ENCODE results near the gene SLC26A6. TPM values are rescaled to one million over a fixed set of nuclear protein-coding genes. Genes with fewer than 3 reads are reported as not detected.

SLC26A6 gene
- total and polyA plus RNA-seq, 2 of the 13 experiments (the other 11 are each of a cell fraction or from before 2014, with no cell fraction given): 40.7 to 184 TPM

DNA sequence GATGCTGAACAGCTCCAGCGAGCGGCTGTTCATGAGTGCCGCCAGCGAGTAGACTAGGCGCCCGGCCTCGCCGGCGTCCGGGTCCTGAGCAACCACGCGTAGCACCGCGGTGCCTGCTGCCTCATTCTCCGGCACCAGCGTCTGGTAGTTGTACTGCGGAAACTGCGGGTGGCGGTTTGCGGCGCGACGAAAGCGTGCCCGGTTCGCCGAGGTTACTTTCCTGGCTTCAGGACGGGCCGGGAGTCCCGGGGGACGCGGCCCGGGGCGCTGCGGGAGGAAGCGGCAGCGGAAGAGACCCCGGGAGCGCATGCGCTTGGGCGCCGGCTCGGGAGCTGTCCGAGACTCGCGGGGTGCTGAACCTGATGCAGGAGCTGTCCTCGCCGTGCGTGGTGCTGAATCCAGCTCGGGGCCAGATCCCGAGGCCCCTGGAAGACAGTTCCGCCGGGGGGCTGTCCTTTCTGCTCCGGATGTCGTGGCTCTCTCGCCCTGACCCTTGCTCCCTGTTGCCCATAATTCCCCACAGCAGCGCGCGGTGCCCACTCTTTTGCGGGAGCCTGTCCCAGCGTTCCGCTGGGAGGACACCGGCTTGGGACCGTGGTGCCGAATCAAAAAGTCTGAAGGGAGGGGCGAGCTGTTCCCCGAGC is 26.4 kb upstream of the SLC26A6 start (continued):
- TF ChIP-seq, protein P1, sequence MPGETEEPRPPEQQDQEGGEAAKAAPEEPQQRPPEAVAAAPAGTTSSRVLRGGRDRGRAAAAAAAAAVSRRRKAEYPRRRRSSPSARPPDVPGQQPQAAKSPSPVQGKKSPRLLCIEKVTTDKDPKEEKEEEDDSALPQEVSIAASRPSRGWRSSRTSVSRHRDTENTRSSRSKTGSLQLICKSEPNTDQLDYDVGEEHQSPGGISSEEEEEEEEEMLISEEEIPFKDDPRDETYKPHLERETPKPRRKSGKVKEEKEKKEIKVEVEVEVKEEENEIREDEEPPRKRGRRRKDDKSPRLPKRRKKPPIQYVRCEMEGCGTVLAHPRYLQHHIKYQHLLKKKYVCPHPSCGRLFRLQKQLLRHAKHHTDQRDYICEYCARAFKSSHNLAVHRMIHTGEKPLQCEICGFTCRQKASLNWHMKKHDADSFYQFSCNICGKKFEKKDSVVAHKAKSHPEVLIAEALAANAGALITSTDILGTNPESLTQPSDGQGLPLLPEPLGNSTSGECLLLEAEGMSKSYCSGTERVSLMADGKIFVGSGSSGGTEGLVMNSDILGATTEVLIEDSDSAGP (CRISPR knock-in tag; IDR thresholded peaks at IDR 0.05; ENCODE audit: borderline replicate concordance): peak; percentile 96
- TF ChIP-seq HCFC1 (IDR thresholded peaks at IDR 0.05; ENCODE audit: low read depth, low read length): peak; percentile 31; the same call in 1 of the 2 replicates
- no peak for TF ChIP-seq FOXP1 (IDR thresholded peaks at IDR 0.05)
- peak; percentile 87 for TF ChIP-seq FOXP1 (CRISPR knock-in tag; IDR thresholded peaks at IDR 0.05)
- TF ChIP-seq NBN (conservative IDR thresholded peaks at IDR 0.05): no peak
- TF ChIP-seq, protein P2, sequence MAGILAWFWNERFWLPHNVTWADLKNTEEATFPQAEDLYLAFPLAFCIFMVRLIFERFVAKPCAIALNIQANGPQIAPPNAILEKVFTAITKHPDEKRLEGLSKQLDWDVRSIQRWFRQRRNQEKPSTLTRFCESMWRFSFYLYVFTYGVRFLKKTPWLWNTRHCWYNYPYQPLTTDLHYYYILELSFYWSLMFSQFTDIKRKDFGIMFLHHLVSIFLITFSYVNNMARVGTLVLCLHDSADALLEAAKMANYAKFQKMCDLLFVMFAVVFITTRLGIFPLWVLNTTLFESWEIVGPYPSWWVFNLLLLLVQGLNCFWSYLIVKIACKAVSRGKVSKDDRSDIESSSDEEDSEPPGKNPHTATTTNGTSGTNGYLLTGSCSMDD (CRISPR knock-in tag; IDR thresholded peaks at IDR 0.05): peak; percentile 100
- TF ChIP-seq ZNF383 (CRISPR knock-in tag; IDR thresholded peaks at IDR 0.05; ENCODE audit: borderline replicate concordance): 0 out of 2 replicates have a peak, but pooled peaks have one; percentile 75
- peak; percentile 86 for TF ChIP-seq ZMYM3 (CRISPR knock-in tag; IDR thresholded peaks at IDR 0.05)
- TF ChIP-seq ZNF607 (CRISPR knock-in tag; IDR thresholded peaks at IDR 0.05; ENCODE audit: borderline replicate concordance): peak; percentile 100
- TF ChIP-seq, protein P3, sequence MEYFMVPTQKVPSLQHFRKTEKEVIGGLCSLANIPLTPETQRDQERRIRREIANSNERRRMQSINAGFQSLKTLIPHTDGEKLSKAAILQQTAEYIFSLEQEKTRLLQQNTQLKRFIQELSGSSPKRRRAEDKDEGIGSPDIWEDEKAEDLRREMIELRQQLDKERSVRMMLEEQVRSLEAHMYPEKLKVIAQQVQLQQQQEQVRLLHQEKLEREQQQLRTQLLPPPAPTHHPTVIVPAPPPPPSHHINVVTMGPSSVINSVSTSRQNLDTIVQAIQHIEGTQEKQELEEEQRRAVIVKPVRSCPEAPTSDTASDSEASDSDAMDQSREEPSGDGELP (IDR thresholded peaks at IDR 0.05; ENCODE audit: borderline replicate concordance, low read depth): no peak
- TF ChIP-seq ZFP36 (IDR thresholded peaks at IDR 0.05; ENCODE audit: borderline replicate concordance, low read depth, low read length, partially characterized antibody): no peak
- peak; percentile 100 for TF ChIP-seq ZNF839 (CRISPR knock-in tag; IDR thresholded peaks at IDR 0.05; ENCODE audit: borderline replicate concordance)
- TF ChIP-seq, protein P4, sequence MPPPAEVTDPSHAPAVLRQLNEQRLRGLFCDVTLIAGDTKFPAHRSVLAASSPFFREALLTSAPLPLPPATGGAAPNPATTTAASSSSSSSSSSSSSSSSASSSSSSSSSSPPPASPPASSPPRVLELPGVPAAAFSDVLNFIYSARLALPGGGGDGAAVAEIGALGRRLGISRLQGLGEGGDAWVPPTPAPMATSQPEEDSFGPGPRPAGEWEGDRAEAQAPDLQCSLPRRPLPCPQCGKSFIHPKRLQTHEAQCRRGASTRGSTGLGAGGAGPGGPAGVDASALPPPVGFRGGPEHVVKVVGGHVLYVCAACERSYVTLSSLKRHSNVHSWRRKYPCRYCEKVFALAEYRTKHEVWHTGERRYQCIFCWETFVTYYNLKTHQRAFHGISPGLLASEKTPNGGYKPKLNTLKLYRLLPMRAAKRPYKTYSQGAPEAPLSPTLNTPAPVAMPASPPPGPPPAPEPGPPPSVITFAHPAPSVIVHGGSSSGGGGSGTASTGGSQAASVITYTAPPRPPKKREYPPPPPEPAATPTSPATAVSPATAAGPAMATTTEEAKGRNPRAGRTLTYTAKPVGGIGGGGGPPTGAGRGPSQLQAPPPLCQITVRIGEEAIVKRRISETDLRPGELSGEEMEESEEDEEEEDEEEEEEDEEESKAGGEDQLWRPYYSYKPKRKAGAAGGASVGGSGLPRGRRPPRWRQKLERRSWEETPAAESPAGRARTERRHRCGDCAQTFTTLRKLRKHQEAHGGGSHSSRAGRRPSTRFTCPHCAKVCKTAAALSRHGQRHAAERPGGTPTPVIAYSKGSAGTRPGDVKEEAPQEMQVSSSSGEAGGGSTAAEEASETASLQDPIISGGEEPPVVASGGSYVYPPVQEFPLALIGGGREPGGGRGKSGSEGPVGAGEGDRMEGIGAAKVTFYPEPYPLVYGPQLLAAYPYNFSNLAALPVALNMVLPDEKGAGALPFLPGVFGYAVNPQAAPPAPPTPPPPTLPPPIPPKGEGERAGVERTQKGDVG (CRISPR knock-in tag; IDR thresholded peaks at IDR 0.05; ENCODE audit: borderline replicate concordance): peak; percentile 100
- no peak for TF ChIP-seq MATR3 (CRISPR knock-in tag; IDR thresholded peaks at IDR 0.05)
- TF ChIP-seq, protein P5, sequence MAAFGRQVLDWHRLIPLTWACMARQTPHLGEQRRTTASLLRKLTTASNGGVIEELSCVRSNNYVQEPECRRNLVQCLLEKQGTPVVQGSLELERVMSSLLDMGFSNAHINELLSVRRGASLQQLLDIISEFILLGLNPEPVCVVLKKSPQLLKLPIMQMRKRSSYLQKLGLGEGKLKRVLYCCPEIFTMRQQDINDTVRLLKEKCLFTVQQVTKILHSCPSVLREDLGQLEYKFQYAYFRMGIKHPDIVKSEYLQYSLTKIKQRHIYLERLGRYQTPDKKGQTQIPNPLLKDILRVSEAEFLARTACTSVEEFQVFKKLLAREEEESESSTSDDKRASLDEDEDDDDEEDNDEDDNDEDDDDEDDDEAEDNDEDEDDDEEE (CRISPR knock-in tag; IDR thresholded peaks at IDR 0.05): peak; percentile 100
- TF ChIP-seq, protein P6, sequence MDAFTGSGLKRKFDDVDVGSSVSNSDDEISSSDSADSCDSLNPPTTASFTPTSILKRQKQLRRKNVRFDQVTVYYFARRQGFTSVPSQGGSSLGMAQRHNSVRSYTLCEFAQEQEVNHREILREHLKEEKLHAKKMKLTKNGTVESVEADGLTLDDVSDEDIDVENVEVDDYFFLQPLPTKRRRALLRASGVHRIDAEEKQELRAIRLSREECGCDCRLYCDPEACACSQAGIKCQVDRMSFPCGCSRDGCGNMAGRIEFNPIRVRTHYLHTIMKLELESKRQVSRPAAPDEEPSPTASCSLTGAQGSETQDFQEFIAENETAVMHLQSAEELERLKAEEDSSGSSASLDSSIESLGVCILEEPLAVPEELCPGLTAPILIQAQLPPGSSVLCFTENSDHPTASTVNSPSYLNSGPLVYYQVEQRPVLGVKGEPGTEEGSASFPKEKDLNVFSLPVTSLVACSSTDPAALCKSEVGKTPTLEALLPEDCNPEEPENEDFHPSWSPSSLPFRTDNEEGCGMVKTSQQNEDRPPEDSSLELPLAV (CRISPR knock-in tag; conservative IDR thresholded peaks at IDR 0.05; ENCODE audit: low read depth): peak; percentile 100
- TF ChIP-seq SNAPC2 (CRISPR knock-in tag; IDR thresholded peaks at IDR 0.05): peak; percentile 99
- peak; percentile 100 for TF ChIP-seq ZNF724P (CRISPR knock-in tag; IDR thresholded peaks at IDR 0.05; ENCODE audit: borderline replicate concordance)
- peak; percentile 100 for TF ChIP-seq ZSCAN9 (CRISPR knock-in tag; IDR thresholded peaks at IDR 0.05; ENCODE audit: borderline replicate concordance)
- peak; percentile 100 for TF ChIP-seq EED (CRISPR knock-in tag; IDR thresholded peaks at IDR 0.05)
- peak; percentile 100 for TF ChIP-seq RARG (CRISPR knock-in tag; IDR thresholded peaks at IDR 0.05; ENCODE audit: low read depth)

Measured in HepG2 (cell line).